Gastroesophageal sphincter (tissue), 3 donors: Measurements from ENCODE around the gene PSME3IP1.

Source experiments
- CTCF ChIP-seq, 4 experiments: fragments of 200-600 bp in 2 of 4; fragments of 450-650 bp in 2 of 4; sonication (generic) in 1 of 4; IDR thresholded peaks; one replicate each; pipeline ENCODE4 v1.5.1; 2017 to 2019; ENCODE audit warnings: antibody characterized with exemption in 4 of 4, mild to moderate bottlenecking in 2 of 4, moderate library complexity in 2 of 4
- EP300 ChIP-seq: sonication (generic); formaldehyde crosslinking; IDR thresholded peaks from one replicate; pipeline ENCODE4 v1.6.1; 2017; ENCODE audit warnings: antibody characterized with exemption, mild to moderate bottlenecking
- POLR2A ChIP-seq, 2 donors: fragments of 450-650 bp; IDR thresholded peaks; one replicate each; pipeline ENCODE4 v1.6.1; 2017; ENCODE audit warnings: antibody characterized with exemption in 2 of 2, mild to moderate bottlenecking in 2 of 2, moderate library complexity in 1 of 2
- POLR2AphosphoS5 ChIP-seq: sonication (generic); formaldehyde crosslinking; IDR thresholded peaks from one replicate; pipeline ENCODE4 v1.6.1; 2017; ENCODE audit warnings: antibody characterized with exemption

DNA sequence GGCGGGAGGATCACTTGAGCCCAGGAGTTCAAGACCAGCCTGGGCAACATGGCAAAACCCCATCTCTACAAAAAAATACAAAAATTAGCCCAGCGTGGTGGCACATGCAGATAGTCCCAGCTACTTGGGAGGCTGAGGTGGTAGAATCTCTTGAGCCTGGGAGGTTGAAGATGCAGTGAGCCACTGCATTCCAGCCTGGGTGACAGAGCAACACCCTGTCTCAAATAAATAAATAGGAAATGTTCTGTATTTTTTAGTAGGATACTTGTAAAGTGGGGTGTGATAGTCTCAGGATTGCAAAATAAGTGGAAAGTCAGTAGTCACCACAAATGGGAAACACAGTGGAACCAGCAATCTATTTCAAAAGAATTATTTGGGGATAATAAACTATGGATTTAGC, 4.3 kb upstream of the PSME3IP1 start:
- TF ChIP-seq CTCF (IDR thresholded peaks at IDR 0.05) = no peak
- TF ChIP-seq POLR2AphosphoS5 = no peak
- no peak for TF ChIP-seq EP300
- no peak for TF ChIP-seq POLR2A (IDR thresholded peaks at IDR 0.05)
